ENCODE measurements around the gene RNF208. TPM values are rescaled to one million over a fixed set of nuclear protein-coding genes. Genes with fewer than 3 reads are reported as not detected.

Gene RNF208
- total RNA-seq, 4 donors from 2014 or later: 1.1 to 6.5 (median 1.5) TPM

DNA sequence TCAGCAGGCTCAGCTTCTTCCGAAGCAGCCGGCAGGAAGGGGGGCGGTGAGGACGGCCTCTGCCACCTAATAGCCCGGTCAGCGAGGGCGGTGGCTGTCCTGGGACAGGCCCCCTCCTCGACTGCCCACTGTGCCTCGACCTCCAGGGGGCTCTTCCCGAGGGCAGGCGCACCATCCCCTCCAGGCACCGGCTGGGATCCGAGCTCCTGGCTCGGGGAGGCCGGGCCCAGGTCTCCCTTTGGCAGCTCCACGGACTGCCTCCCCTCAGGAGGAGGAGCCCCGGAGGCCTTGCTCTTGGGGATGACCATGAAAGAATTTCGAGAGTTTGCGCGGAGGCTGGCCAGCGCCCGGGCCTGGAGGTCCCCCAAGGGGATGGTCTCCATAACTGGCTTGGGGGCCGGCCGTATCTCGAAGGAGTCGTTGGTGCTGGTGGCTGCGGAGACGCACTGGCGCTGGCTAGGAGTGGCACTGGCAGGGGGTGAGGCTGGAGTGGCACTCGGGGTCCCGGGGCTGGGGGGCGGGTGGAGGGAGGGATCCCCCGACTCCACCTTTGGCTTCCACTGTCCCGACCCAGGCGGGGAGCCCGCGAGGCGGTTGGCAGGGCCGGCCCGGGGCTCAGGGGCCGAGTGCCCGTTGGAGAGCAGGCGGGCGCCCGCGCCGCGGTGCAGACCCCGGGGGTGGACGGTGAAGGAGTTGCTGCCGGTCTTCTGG is 22.5 kb downstream of the RNF208 start:
- Histone ChIP-seq H3K36me3 (no peaks in the 10 kb centered on the region), H3K27me3 (no peaks in the 10 kb centered on the region), H3K27ac (peak overlapping the region in 2 of 4 donors; percentile 2 to 32), H3K9me3 (no peaks in the 10 kb centered on the region), H3K4me1 (peaks cover 58 to 67% of the 10 kb centered on the region in 2 donors), H3K4me3 (peak overlapping the region; percentile 40 to 56 (median 46))
- no peak for TF ChIP-seq POLR2A (IDR thresholded peaks at IDR 0.05)
- TF ChIP-seq, protein P1, sequence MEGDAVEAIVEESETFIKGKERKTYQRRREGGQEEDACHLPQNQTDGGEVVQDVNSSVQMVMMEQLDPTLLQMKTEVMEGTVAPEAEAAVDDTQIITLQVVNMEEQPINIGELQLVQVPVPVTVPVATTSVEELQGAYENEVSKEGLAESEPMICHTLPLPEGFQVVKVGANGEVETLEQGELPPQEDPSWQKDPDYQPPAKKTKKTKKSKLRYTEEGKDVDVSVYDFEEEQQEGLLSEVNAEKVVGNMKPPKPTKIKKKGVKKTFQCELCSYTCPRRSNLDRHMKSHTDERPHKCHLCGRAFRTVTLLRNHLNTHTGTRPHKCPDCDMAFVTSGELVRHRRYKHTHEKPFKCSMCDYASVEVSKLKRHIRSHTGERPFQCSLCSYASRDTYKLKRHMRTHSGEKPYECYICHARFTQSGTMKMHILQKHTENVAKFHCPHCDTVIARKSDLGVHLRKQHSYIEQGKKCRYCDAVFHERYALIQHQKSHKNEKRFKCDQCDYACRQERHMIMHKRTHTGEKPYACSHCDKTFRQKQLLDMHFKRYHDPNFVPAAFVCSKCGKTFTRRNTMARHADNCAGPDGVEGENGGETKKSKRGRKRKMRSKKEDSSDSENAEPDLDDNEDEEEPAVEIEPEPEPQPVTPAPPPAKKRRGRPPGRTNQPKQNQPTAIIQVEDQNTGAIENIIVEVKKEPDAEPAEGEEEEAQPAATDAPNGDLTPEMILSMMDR (IDR thresholded peaks at IDR 0.05 in 4 of 5, conservative IDR thresholded peaks at IDR 0.05 in 1 of 5): no peak
- DNase-seq: no peak
- in situ Hi-C loops (cut with MboI; ENCODE audit: low sequenced_read_pairs in 4 of 4): no loop called here
- intact Hi-C loops (cut with DNase I; ENCODE audit: low total_unique reads): loop anchor here (1.0 to 5.0 kb wide), 3 partner anchors 11 to 43 kb away; partner anchors contain the start of genes ANAPC2, SSNA1 and TUBB4B
- ATAC-seq: no peak

DNA sequence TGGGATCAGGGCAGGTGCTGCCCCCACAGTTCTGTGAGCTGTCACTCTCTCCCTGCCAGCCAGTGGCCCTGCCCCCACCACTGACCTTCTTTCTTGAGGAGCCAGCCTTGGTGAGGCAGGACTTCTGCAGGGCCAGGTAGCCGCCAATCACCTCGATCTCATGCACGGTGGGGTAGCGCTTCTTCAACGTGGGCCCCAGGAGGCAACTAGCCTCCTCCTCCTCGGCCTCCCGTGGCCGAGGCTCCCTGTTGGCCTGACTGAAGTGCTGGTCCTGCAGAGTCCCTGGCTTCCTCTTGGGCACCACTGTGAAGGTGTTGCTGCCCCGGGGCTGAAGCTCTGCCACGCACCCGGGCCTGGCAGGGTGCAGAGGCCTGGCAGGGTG is 23.1 kb downstream of the RNF208 start:
- H3K4me3 ChIP-seq: peak overlapping the region in 1 of 4 donors; percentile 44
- intact Hi-C loops (cut with DNase I; ENCODE audit: low total_unique reads): no loop called here
- H3K9me3 ChIP-seq: no peaks in the 10 kb centered on the region
- no peak for ATAC-seq
- TF ChIP-seq POLR2A (IDR thresholded peaks at IDR 0.05): no peak
- TF ChIP-seq, protein P1 (IDR thresholded peaks at IDR 0.05 in 4 of 5, conservative IDR thresholded peaks at IDR 0.05 in 1 of 5): no peak
- H3K4me1 ChIP-seq: peaks cover 51 to 67% of the 10 kb centered on the region in 2 donors
- H3K27ac ChIP-seq: no peak overlapping the region
- H3K36me3 ChIP-seq: no peaks in the 10 kb centered on the region
- in situ Hi-C loops (cut with MboI; ENCODE audit: low sequenced_read_pairs in 4 of 4): no loop called here
- DNase-seq: no peak
- no peaks in the 10 kb centered on the region for H3K27me3 ChIP-seq

DNA sequence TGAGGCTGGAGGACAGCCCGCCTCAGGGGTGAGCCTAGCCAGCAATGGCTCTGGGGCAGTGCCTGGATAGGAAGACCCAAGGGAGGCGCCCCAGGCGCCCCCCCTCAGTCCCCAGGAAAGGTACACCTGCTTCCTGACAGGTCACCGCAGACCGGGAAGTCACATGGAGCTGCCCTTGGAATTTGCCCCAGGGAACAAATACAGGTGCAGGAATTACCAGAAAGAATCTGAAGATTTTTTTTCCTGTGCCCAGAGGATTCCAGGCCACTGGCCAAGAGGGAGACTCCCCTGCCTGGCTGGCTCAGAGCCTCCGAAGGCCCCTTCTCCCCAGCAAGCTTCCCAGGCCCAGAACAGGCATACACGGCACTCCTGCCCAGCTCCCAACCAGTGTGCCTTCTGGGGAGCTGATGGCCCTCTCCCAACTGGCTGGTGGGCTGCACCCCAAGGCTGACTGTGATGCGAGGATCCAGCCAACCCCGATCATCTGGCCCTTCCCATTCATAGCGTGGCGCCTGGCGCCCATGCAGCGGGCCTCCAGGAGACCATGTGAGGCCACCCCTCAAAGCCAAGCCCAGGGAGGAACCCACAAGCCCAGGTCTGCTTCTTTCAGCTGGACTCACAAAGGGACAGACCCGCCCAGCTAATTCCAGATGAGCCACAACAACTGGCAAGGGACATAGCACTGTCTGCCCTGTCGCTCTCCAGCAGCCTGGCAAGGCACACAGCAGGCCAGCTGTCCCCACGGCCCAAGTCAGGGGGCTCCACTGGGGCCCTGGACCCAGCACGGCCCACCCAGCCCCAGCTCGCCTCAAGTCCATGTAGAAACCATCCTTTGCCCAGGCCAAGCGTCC is 23.8 kb downstream of the RNF208 start:
- in situ Hi-C loops (cut with MboI; ENCODE audit: low sequenced_read_pairs in 4 of 4): no loop called here

DNA sequence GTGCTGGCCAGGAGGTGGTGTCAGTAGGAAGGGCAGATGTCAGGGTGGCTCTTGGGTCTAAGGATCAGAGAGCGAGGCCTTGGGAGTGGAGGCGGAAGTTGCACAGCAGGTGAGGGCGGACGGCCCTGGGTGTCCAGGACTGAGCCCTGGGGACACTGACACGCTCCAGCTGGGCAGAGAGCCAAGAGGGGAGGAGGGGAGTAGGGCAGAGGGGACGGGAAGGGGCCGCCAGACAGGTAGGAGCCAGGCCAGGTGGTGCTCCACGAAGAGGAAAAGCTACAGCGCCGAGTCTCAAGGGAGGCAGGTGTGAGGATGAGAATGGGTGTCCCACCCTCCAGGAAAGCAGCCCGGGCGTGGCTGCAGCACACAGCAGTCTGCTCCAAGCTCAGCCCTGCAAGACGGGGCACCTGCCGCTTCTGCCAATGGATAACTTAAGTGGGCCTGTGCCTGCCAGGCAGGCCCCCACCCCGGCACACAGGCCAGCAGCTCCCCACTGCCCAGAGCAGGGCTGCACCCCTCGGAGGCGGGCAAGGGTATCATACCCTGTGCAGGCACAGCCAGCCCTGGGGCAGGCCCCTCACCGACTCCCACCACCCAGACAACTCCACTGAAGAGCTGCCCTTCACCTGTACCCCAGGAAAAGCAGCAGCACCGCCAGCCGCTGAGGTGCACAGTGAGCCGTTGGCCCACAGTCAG is 26.4 kb downstream of the RNF208 start:
- no peak for DNase-seq
- Histone ChIP-seq H3K36me3 (peaks cover 0 to 12% of the 10 kb centered on the region in 2 donors), H3K27ac (no peak overlapping the region), H3K27me3 (no peaks in the 10 kb centered on the region), H3K4me3 (no peak overlapping the region), H3K9me3 (no peaks in the 10 kb centered on the region), H3K4me1 (peaks cover 24 to 41% of the 10 kb centered on the region in 2 donors)
- intact Hi-C loops (cut with DNase I; ENCODE audit: low total_unique reads): no loop called here
- in situ Hi-C loops (cut with MboI; ENCODE audit: low sequenced_read_pairs in 4 of 4): no loop called here
- no peak for TF ChIP-seq POLR2A (IDR thresholded peaks at IDR 0.05)
- TF ChIP-seq, protein P1 (IDR thresholded peaks at IDR 0.05 in 4 of 5, conservative IDR thresholded peaks at IDR 0.05 in 1 of 5): no peak
- ATAC-seq: no peak

More for the DNA sequence above, 23.8 kb downstream of the RNF208 start:
- peaks cover 45 to 62% of the 10 kb centered on the region in 2 donors for H3K4me1 ChIP-seq
- no peaks in the 10 kb centered on the region for H3K36me3 ChIP-seq
- no peaks in the 10 kb centered on the region for H3K9me3 ChIP-seq
- no peak overlapping the region for H3K4me3 ChIP-seq
- H3K27me3 ChIP-seq: no peaks in the 10 kb centered on the region
- DNase-seq (no peak), ATAC-seq (no peak)
- TF ChIP-seq, protein P1 (IDR thresholded peaks at IDR 0.05 in 4 of 5, conservative IDR thresholded peaks at IDR 0.05 in 1 of 5): no peak
- TF ChIP-seq POLR2A (IDR thresholded peaks at IDR 0.05): no peak
- H3K27ac ChIP-seq: no peak overlapping the region
- intact Hi-C loops (cut with DNase I; ENCODE audit: low total_unique reads): no loop called here

All from gastrocnemius medialis (tissue), 4 donors.